Activated T-cell treated with anti-CD3 and anti-CD28 coated beads for 1 hour (primary cell): ENCODE results near the gene MBTPS1.

ENCODE experiments used
- DNase-seq: peaks from one replicate; pipeline ENCODE4 v3.0.0-alpha.2; 2020; ENCODE audit warnings: low read depth

Gene MBTPS1

DNA sequence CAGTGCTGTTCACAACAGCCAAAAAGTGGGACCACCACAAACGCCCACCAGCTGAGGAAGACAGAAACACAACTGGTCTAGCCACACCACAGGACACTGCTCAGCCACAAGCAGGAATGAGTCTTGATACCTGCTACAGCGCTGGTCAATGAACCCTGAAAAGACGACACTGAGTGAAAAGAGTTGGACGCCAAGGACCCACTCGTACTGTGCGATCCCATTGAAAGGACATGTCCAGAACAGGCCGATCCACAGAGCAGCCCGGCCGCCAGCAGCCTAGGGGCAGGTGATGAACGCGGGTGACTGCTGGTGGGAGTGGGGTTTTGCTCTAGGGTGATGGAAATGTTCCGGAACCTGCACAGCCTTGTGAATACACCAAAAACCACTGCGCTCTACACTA lies 63.5 kb downstream of the MBTPS1 start:
- DNase-seq: no peak

DNA sequence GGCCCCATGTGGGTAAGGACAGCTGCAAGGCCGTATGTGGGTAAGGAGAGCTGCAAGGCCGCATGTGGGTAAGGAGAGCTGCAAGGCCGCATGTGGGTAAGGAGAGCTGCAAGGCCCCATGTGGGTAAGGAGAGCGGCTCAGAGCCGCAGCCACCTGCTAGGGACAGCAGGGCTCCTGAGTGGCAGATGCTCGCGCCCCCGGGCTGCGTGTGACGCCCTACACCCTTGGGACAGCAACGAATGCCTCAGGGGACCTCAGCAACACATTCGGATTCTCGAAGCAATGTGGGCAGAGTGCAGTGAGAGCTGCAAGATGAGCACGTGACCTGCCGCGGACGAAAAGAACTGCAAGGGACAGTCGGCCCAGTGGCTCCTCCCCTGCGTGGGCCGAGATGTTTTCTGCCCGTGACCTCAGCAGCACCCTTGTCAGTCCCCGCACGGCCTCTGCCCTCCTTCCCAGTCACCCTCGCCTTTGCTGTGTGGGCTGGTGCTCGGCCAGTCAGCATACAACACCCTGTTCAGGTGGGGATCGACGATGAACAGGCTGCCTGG lies 64.6 kb downstream of the MBTPS1 start:
- no peak for DNase-seq

DNA sequence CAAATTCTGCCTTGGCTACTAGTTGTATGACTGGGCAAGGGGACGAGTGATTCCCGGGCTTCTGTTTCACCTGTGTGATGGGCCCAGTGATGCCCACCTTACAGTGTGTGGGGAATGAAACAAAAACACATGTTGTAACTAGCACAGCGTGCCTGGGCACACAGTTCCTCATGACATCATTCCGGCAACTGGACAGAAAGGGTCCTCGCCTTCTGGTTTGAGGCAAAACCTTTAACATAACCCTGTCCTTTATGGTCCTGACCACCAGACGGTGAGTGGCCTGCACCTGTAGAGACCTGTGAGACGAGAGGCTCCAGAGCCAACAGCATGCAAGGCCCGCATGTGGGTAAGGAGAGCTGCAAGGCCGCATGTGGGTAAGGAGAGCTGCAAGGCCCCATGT lies 66.4 kb downstream of the MBTPS1 start:
- no peak for DNase-seq

DNA sequence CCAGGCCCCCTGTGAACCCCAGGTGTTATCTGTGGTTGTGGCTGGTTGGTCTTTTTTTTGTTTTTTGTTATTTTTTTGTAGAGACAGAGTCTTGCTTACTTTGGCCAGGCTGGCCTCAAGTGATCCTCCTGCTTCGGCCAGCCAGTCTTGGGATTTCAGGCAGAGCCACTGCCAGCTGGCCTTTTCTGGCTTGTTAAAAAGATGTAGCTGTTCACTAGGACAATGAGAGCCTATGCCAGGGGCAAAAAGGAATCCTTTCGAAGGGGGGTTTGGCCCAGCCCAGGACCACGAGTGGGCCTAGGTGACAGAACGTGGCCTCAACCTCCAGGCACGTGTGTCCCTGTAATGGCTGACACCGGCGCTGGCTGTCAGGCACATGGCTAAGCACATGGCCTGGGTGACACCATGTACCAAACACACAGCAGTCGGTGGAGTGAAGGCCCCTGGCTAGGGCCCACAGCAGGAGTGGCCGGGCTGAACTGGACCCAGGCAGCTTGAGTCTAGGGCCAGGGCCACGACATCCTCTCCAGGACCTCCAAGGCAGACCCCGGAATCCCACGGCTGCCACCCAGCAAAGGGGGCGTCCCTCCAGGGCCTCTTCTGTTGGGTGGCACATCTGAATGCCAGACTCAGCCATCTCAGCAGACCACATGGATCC lies 67.2 kb downstream of the MBTPS1 start:
- no peak for DNase-seq

DNA sequence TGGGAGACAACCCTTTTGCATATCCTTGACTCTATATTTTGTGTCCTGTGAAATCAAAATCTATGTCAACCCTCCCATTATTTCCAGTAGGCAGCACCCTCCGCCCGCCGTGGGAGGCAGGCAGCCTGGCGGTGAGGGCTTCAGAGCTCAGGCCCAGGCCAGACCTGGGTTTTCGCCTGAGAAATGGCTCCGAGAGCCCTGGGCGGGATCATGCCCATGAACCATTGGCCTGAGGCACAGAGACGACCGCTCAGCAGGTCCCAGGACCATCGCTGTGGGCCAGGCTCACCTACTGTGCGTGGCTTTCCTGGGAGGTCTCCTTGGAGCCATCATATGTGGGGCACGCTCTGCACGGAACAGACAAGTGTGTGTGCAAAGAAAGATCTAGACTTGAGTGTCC lies 67.9 kb downstream of the MBTPS1 start:
- no peak for DNase-seq

DNA sequence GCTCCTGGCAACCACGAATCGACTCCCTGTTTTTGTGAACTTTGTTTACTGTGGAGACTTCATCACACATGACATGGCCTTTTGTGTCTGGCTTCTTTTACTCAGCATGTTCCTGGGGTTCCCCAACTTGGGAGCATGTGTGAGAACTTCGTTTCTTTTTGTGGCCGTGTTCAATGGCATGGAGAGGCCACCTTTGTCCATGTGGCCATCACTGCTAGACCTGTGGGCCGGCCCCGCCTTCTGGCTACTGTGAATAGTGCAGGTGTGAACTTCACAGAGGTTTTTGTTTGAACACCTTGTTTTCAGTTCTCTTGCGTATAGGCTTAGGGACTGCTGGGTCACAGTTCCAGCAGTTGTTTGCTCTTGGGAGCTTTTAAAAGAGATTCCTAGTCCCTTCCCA lies 68.5 kb downstream of the MBTPS1 start:
- no peak for DNase-seq

DNA sequence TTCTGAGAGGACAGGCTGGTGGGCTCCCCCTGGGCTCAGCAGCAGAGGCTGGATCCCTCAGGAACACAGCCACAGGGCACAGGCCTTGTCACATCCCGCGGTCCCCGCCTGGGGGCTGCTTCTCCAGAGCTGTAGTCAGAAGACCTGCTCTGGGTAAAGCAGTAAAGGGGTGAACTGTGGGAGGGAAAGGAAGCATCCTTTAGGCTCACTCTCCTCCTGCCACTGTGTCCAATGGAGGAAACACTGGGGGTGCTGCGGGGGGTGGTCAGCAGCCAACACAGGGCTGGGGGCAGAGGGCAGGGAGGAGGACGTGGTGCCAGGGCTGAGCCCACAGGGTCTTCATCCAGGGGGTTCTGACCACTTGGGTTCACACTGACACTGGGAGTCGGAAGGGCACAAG lies 69.1 kb downstream of the MBTPS1 start:
- no peak for DNase-seq

DNA sequence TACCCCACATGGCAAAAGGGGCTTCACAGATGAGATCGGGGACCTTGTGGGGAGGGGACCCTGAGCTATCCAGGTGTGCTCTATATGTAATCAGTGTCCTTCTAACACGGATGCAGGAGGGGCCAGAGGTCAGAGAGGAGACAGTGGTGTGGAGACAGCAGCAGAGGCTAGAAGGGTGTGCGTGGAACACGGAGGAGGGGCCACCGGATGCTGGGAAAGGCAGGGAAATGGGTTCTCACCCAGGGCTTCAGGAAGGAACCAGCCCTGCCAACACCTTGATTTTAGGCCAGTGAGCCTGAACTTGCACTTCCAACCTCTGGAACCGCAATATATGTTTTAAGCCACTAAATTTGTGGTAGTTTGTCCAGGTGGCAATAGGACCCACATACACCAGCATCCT lies 69.5 kb downstream of the MBTPS1 start:
- no peak for DNase-seq

DNA sequence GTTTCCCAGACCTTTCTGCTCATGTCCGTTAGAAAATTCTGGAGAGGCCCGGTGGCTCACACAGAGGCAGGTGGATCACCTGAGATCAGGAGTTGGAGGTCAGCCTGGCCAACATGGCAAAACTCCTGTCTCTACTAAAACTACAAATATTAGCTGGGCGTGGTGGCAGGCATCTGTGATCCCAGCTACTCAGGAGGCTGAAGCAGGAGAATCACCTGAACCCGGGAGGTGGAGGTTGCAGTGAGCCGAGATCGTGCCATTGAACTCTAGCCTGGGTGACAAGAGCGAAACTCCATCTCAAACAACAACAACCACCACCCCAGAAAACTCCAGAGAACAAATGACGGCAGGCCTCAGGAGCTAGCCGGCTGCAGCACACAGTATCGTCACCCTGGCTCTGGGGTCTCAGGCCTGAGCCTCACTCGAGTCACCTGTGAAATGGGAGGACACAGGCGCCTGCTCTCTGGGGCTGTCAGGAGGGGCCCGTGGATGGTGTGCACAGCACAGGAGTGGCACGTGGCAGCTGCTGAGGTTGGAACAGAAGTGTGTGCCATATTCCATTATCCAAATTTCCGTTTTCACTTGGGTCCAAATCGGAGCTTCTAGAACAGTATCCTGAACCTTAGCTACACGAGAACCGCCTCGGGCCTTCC lies 70.8 kb downstream of the MBTPS1 start:
- DNase-seq: no peak

DNA sequence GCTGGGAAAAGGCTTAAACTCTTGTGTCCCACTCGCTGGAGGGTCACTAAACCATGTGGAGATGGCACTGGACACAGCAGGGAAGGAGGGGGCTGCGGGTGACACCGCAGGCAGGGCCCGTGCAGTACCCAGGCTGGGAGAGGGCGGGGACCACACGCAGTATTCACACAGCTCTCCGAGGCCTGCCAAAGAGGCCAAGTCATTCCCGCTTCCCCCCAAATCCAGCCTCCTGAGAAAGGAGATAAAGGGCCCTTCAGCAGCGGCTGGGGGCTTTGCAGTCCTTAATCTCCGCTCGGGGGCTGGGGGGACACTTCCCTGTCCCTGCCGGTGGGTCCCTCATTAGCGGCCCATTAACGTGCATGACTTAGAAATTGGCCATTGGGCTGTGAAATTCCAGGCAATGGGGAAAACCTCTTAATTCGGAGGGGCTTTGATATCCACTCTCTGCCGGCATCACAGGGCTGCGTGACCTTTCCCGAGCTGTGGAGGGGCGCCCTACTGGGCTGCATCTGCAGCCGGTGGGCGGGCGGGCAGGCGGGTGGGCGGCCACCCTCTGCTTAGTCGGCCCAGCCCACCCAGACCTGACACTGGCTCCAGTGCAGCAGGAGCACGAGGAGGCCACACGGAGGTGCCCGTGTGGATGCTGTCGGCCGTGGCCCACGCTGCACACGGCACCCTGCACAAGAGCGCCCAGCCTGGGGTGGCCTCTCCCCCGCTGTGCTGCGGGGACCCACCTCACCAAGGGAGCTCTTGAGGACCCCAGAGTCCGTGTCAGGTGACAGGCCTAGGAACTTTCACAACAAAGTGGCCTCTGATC lies 71.5 kb downstream of the MBTPS1 start:
- DNase-seq: no peak

DNA sequence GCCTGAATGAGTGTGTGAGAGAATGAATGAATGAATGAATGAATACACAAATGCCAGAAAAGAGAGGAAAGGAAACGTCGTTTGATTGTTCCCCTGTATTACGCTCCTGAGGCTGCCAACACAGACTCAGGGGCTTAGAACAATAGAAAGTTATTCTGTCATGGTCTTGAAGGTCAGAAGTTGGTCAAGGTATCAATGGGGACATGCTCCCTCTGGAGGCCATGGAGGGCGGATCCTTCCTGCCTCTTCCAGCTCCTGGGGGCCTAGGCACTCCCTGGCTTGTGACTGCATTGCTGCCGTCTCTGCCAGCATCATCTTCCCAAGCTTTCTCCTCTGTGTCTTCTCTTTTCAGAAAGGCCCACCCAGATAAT lies 72.6 kb downstream of the MBTPS1 start:
- DNase-seq: no peak

DNA sequence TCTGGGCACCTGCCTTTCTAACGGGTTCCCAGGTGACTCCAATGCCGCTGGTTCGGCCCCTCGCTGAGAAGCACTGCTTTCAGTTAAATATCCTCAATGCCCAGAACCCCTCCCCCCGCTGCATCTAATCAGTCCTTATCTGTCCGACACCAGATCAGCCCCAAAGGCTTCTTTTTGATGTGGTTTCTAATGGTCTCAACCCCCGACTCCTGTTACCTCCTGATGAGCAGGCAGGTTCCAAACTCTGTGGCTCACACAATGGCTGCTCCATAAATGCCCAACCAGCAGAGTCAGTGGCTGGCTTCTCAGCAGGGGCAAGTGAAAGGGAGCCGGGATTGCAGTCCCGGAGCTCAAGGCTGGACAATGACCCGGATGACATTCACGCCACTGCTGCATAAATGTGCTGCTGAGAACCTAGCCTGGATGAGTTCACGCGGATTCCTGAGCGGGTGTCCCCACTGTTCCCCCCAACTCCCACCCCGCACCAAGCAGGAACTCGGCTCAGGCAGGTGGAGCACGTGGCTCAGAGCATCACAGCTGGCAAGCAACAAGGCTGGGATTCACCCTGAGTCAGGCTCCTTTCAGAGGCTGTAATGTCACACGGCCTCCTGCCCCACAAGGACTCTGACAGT lies 73.1 kb downstream of the MBTPS1 start:
- no peak for DNase-seq

DNA sequence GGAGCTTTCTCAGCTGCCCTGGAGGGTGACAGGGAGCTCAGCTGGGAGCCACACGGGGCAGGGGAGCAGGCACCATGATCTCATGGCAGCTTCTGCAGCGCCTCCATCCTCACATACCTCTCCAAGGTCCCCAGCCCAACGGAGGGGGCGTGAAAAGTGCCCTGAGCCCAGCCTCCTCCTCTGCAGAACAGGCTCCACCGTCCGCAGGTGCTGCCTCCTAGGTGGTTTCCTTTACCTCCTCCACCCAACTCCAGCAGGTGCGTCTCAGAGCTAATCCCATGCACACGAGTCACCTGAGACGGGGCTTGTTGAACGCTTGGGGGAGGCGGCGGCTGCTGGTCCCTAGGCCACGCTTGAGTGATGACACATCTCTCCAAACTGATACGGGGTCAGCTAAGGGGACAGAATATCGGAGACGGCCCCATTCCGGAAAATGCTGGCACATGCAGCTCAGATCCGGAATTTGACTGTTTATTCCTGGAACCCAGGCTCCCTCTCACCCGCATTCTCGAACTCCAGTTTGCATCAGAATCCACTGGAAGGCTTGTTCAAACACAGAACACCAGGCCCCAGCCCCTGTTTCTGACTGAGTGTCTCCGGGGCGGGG lies 73.8 kb downstream of the MBTPS1 start:
- no peak for DNase-seq

DNA sequence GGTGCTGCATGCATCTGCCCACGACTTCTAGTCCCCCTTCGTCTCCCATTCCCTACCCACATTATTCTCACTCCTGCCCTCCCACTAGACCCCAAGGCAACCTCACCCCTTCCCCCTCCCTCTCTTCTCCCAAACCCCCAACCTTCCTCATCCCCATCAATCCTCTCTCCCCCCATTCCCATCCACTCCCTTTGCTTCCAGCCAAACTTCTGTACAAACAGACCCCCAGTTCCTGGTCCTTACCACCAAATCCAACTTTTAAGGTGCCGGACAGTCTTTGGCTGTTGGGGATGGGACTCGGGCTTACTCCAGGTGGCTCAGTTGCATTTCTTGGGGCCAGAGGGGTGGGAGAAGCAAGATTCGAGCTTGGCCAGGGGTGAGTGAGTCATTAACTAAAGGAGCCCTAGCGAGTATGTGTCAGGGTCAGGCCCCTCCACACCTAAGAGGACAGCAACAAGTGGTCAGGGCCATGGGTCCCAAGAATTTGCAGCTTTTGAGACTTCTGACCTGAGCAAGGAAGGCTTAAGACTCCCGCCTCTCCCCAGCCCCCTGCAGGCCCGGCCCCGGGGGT lies 74.3 kb downstream of the MBTPS1 start, which contains the start of gene SLC38A8:
Gene SLC38A8 (minus strand): TSS at position 488 of the 571 bp plus-strand sequence. CDS start 638 bp downstream, outside the sequence.
- no peak for DNase-seq

DNA sequence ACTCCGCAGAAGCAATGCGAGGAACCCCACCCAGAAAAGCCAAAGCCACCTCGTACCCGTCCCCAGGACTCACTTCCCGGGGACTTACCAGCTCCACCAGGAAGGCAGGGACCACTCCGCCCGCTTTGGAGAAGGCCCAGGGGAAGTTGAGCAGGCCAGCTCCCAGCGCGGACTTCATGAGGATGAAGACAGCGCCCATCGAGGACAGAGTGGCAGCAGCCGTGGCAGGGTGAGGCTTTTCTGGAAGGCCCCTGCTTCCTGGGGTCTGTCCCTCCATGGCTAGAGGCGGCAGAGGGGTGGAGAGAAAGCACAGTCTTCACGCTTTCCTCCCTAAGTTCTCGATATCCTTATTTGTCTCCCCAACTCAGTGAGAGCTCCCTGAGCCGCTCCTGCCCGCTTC lies 74.9 kb downstream of the MBTPS1 start:
- DNase-seq: no peak

DNA sequence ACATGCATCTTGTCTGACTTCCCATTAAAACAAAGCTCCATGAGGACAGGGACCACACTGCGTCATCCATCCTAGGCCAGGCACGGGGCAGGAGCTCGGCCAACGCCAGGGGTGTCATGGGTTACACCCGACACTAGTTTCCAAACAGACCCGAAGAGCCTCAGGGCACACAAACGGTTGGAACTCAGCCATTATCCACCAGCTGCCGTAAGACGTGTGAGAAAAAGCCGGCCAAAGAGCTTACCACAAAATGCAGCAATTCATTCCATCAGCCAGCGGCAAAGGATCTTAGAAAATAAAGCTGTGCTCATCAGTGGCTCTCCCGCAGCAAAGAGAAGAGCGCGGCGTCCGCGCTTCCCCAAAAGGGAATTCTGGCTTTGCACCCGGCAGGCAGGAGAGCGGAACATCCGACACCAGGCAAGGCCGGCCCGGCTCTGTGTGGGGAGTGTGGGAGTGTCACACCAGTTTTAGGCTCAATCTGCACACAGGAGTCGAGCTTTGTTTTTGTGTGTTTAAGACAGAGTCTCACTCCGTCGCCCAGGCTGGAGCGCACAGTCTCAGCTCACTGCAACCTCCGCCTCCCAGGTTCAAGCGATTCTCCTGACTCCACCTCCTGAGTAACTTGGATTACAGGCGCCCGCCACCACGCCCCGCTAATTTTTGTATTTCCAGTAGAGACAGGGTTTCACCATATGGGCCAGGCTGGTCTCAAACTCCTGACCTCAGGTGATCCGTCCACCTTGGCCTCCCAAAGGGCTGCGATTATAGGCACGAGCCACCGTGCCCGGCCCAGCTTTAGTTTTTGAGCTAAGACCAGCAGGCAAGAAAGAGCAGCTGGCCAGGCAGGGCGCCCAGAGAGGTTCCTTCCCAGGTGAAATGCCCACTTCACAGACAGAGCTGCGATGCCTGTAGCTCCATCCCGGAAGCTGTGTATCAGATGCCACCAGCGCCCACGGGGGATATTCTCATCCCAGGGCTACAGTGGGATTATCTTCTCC lies 75.6 kb downstream of the MBTPS1 start:
- DNase-seq: no peak

DNA sequence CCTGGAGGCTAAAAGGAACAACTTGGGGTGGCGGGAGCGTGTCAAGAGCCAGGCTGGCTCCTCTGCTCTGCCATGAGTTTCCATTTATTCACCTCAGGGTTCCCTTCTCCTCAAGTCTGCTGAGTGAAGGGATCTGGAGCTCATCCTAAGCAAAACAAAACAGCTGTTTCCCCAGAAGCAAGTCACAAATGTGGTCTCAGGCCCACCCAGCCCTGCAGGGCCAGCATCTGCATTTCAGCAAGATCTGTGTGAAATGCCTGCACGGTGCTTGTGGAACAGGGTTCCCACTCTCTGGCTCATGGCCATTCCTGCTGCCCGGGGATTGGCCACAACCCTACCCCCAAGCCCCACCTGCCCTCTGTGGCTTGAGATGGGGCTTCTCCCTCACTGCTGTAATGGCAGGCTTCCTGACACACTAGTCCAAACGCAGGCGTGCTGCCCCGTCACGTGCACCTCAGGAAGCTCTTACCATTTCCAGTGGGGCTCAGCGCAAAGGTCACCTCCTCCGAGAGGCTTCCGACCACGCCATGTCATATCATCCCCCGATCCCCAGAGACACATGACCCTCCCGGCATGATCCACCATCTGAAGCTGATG lies 76.4 kb downstream of the MBTPS1 start:
- no peak for DNase-seq

DNA sequence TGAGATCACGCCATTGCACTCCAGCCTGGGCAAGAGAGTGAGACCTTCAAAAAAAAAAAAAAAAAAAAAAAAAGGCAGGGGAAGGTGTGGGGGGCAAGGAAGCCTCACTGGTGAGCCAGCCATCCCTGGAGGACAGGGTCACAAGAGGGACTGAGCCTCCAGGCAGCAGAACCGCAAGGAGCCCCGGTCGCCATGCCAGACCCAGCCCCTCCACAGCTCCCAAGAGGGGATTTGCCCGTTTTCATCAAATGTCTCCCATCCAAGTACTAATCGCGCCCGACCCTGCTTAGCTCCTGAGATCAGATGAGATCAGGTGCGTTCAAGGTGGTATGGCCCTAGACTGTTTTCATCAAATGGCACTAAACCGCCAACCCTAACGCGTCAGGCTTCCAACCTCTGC lies 77.0 kb downstream of the MBTPS1 start:
- DNase-seq: no peak

DNA sequence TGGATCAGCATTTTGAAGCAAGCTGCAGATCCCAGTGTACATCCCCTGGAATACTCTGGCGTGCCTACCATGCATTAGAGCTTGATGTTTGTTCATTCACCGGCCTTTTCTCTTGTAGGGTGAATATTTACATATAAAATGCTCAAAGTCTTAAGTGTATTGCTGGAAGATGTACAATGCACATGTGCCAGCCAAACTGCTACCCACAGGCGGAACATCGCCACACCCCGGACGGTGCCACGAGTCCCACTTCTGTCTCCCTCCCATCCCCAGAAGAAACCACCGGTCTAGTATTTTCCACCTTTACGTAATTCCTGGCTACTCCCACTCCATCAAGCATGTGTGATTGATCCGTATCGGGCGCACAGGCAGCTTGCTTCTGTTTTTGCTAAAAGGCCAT lies 78.3 kb downstream of the MBTPS1 start:
- DNase-seq: no peak

DNA sequence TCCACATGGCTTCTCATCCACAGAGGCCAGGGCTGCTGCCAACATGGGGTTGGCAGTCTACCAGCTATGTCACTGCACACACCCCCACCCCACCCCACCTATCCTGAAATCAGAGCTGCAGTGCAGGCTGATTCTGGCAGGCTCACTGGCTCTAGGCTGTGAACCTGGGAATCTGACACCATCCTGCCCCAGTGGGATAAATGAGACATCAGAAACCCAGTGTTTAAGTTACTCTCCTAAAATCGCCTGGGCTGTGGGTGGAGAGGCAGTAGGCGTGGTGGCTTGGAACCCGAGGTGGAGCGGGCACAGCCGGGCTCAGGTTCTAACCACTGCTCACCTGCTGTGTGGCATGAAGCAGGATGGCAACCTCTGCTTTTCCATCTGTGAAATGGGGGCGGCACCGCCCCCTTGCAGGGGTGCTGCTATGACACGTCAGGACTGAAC lies 79.7 kb downstream of the MBTPS1 start:
- DNase-seq: no peak
